Small intestine (tissue), 7 donors: ENCODE data around the gene SH3BP2. TPM values are rescaled to one million over a fixed set of nuclear protein-coding genes. Genes with fewer than 3 reads are reported as not detected.

Experiments
- DNase-seq, 2 donors: peaks; one replicate each; pipeline versions ENCODE4 v3.0.0 to v3.0.0-alpha.2; 2013
- FAIRE-seq: peaks from 2 replicates; lab custom pipeline; 2012; peaks lifted over from hg19 to GRCh38; lab: Jason Lieb, UNC
- H3K27ac ChIP-seq, 3 donors: one replicate each; pipeline ENCODE4 v1.5.1; 2013; ENCODE audit warnings: low read length in 2 of 3, mild to moderate bottlenecking in 2 of 3, control low read depth in 1 of 3, inconsistent platforms in 1 of 3, low read depth in 1 of 3, moderate library complexity in 1 of 3
- H3K27me3 ChIP-seq, 3 donors: one replicate each; pipeline ENCODE4 v1.6.1; 2013; ENCODE audit warnings: low read length in 3 of 3, inconsistent platforms in 1 of 3; ENCODE audit not compliant: control insufficient read depth in 3 of 3, insufficient read depth in 3 of 3
- H3K36me3 ChIP-seq, 3 donors: one replicate each; pipeline ENCODE4 v1.6.1; 2013; ENCODE audit warnings: low read length in 3 of 3, inconsistent platforms in 1 of 3, low read depth in 1 of 3, mild to moderate bottlenecking in 1 of 3, moderate library complexity in 1 of 3; ENCODE audit not compliant: control insufficient read depth in 3 of 3, insufficient read depth in 2 of 3
- H3K4me1 ChIP-seq, 3 donors: one replicate each; pipeline ENCODE4 v1.6.1; 2013; ENCODE audit warnings: low read length in 2 of 3, inconsistent platforms in 1 of 3, low read depth in 1 of 3, mild to moderate bottlenecking in 1 of 3, moderate library complexity in 1 of 3; ENCODE audit not compliant: control insufficient read depth in 3 of 3, insufficient read depth in 2 of 3
- H3K4me3 ChIP-seq, 3 donors: one replicate each; pipeline ENCODE4 v1.5.1; 2013; ENCODE audit warnings: low read length in 3 of 3, control low read depth in 1 of 3, inconsistent platforms in 1 of 3, low read depth in 1 of 3, mild to moderate bottlenecking in 1 of 3, moderate library complexity in 1 of 3
- H3K9me3 ChIP-seq, 2 donors: one replicate each; pipeline ENCODE4 v1.6.1; 2013; ENCODE audit warnings: low read depth in 1 of 2, low read length in 1 of 2; ENCODE audit not compliant: control insufficient read depth in 2 of 2, insufficient read depth in 1 of 2
- WGBS, 3 donors: extraction: QIAGEN DNeasy Blood & Tissue Kit; methylation state at CpG; one replicate each; pipeline ENCODE4 v1.1.7; 2013; 5-methylcytosine and 5-hydroxymethylcytosine counted together
- polyA plus RNA-seq, 4 donors: library from polyadenylated mRNA; stranded (reverse) in 3 of 4; unstranded in 1 of 4; fragments of 200-250 nt in 3 of 4; fragments of 120-200 nt in 1 of 4; gene quantifications; one replicate each; pipeline versions ENCODE4 v1.2.1 to v1.2.3, GENCODE V29; 2013
- donor health status: healthy with polysubstance abuse.
- donor health status: control.
- donor health status: control.
- donor health status: Bipolar disorder and iron deficiency.
- donor health status: healthy.

SH3BP2 gene
- polyA plus RNA-seq, 4 donors, result 8.9 to 38.0 (median 23.6) TPM

DNA sequence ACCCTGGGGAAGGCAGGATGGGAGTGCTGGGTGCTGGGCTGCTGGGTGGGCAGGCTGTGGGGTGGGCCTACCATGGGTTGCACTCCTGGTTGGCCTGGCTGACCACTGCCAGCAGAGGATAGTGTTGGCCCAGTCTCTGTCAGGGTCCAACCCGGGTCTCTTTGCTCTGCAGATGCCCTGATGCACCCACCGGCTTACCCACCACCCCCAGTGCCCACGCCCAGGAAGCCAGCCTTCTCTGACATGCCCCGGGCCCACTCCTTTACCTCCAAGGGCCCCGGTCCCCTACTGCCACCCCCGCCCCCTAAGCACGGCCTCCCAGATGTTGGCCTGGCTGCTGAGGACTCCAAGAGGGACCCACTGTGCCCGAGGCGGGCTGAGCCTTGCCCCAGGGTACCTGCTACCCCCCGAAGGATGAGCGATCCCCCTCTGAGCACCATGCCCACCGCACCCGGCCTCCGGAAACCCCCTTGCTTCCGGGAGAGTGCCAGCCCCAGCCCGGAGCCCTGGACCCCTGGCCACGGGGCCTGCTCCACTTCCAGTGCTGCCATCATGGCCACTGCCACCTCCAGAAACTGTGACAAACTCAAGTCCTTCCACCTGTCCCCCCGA lies 36.5 kb downstream of the SH3BP2 start:
- H3K36me3 ChIP-seq, result peaks cover 5 to 99% (median 16%) of the 10 kb centered on the region in 3 donors
- no peak for DNase-seq
- 92 to 97% (median 96%) methylated on average over 14 to 18 of the region's 18 CpGs for WGBS, 3 donors
- H3K4me3 ChIP-seq, result no peak overlapping the region
- H3K27ac ChIP-seq, result no peak overlapping the region
- H3K4me1 ChIP-seq, result no peaks in the 10 kb centered on the region
- no peaks in the 10 kb centered on the region for H3K9me3 ChIP-seq
- no peaks in the 10 kb centered on the region for H3K27me3 ChIP-seq
- no peak for FAIRE-seq

DNA sequence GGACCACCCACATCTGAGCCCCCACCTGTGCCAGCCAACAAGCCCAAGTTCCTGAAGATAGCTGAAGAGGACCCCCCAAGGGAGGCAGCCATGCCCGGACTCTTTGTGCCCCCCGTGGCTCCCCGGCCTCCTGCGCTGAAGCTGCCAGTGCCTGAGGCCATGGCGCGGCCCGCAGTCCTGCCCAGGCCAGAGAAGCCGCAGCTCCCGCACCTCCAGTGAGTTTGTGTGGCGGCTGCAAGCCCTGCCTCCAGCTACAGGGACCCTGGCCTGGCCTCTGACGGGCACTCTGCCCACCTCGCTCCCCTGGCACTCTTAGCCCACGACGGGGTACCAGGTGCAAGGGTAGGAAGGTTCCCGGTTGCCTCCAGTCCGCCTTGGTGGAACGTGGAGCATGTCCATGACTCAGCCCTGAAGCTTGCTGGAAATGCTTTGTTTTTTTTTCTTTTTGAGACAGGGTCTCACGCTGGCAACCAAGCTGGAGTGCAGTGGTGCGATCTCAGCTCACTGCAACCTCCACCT lies 37.1 kb downstream of the SH3BP2 start:
- WGBS, 3 donors, result 93 to 96% (median 95%) methylated on average over 19 of the region's 19 CpGs

DNA sequence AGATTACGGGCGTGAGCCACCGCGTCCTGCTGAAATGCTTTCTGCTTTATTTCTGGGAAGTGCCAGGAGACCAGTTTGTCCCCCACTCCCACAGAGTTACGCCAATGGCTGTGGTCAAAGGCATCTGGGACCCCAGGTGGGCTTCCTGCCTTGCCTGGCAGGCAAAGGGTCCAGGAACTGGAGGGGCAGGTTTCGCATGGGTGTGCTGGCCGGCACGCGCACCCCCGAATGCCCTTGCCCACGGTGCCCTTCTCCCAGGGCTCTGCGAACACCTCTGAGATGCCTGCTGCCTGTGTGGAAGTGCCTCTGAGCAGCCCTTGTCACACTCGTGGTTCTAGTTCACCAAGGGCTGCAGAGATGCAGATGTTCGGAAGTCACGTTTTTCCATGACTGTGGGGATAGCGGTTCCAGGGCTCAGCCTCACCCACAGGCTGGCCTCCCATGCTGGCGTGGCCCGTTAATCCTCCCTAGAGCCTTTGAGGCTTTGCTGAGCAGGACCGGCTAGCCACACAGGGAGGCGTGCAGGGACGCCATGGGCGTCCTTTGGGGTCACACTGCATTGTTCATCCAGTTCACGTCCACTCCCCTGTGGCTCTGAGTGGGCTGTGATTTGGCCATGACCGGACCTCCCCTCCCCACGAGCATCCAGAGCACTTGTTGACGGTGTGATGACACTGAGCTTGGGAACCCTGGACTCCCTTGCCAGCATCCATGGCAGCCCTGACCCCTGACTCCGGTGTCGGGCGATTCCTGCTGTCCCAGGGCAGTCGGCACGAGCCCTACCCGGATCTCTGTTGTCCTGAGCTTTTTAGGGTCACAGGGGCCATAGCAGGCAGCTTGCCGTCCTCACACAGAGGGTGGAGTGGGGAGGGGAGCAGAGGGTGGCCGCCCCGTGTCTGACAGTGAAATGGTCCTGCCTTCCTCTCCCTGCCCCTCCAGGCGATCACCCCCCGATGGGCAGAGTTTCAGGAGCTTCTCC lies 38.0 kb downstream of the SH3BP2 start:
- Histone ChIP-seq H3K4me3 (no peak overlapping the region), H3K27me3 (no peaks in the 10 kb centered on the region), H3K27ac (no peak overlapping the region), H3K4me1 (no peaks in the 10 kb centered on the region), H3K36me3 (peaks cover 2 to 99% (median 14%) of the 10 kb centered on the region in 3 donors), H3K9me3 (no peaks in the 10 kb centered on the region)
- WGBS, 3 donors, result 89 to 93% (median 93%) methylated on average over 35 to 37 of the region's 37 CpGs
- no peak for FAIRE-seq
- no peak for DNase-seq

More for the DNA sequence above, 37.1 kb downstream of the SH3BP2 start:
- Histone ChIP-seq H3K36me3 (peaks cover 3 to 99% (median 16%) of the 10 kb centered on the region in 3 donors), H3K4me1 (no peaks in the 10 kb centered on the region), H3K27ac (no peak overlapping the region), H3K27me3 (no peaks in the 10 kb centered on the region), H3K9me3 (no peaks in the 10 kb centered on the region), H3K4me3 (no peak overlapping the region)
- FAIRE-seq (no peak), DNase-seq (no peak)

DNA sequence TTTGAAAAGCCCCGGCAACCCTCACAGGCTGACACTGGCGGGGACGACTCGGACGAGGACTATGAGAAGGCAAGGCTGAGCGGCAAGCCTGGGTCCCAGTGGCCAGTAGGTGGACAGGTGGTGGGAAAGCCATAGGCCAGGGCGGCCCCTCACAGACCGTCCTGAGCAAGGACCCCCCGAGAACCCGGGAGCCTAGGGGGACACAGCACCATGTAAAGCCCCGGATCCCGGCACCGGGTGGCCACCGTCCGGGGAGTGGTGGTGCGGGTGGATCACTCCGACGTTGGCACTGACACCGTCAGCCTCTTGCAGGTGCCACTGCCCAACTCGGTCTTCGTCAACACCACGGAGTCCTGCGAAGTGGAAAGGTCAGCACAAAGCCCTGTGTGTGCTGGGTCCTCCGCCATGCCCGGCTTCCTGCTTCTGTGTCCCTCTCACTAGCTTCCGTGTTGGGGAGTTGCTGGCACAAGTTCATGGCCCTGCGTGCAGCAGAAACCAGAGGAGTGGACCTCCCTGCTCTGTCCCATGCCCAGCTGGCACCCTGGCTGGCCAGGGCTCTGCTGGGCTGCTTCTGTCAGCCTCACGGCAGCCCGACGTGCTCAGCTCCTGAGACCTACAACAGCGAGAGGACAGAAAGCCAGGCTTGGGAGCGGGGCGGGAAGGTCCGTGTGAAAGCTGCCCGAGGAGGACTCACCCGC lies 38.9 kb downstream of the SH3BP2 start:
- Histone ChIP-seq H3K9me3 (no peaks in the 10 kb centered on the region), H3K36me3 (peaks cover 2 to 100% (median 14%) of the 10 kb centered on the region in 3 donors), H3K27me3 (no peaks in the 10 kb centered on the region), H3K27ac (no peak overlapping the region), H3K4me3 (no peak overlapping the region), H3K4me1 (no peaks in the 10 kb centered on the region)
- 93 to 96% (median 95%) methylated on average over 33 to 36 of the region's 36 CpGs for WGBS, 3 donors
- FAIRE-seq (no peak), DNase-seq (no peak)

DNA sequence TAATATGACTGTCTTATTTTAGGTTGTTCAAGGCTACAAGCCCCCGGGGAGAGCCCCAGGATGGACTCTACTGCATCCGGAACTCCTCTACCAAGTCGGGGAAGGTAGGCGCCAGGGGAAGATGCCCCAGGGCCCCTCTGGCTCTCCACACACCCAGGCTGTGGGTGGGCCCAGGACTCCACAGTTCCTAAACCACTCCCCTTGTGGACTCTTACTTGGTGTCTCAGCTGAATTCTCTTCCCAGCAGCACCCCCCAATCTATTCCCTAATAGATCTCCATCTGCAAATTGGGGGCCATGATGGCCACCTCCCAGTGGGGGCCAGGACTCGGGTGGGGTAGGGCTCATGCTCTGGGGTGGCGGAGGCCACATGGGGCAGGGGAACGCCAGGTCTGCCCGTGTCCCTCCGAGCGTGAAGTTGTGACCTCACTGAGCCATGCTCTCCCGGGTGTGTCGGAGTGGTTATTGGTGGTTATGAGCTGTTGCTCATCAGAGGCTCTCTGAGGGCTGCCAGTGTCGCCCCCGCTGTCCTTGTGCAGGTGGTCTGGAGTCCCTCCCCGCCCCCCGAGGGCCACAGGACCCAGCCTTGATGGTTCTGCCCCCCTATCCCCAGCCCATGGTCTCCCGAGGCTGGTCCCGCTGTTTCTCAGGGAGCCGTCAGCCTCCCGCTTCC lies 39.6 kb downstream of the SH3BP2 start:
- 89 to 94% (median 92%) methylated on average over 20 of the region's 20 CpGs for WGBS, 3 donors
- H3K27me3 ChIP-seq, result no peaks in the 10 kb centered on the region

DNA sequence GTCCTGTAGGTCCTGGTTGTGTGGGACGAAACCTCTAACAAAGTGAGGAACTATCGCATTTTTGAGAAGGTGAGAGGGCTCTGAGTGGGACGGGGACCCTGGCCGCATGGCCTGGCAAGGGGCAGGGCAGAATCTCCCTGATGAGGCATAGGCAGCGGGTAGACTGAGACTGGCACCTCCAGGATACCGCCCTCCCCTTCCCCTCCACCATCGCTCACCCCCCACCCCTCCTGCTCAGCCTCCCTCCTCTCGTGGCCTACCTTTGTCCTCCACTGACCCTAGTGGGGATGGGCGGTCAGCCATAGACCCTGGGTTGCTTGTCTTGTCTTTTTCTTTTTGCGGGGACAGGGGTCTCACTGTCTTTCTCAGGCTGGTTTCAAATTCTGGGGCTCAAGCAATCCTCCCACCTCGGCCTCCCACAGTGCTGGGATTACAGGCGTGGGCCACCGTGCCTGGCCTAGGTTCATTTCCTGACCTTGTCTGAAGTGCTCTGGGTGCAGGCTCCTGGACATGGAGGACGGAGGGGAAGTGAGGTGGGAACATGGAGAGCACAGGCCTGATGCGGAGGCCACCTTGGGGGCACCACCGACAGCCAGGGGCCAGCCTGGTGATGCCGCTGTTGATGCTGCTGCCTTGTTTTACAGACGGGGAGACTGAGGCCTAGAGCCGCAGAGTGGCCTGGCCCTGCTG lies 40.2 kb downstream of the SH3BP2 start:
- DNase-seq (no peak), FAIRE-seq (no peak)
- Histone ChIP-seq H3K27me3 (no peaks in the 10 kb centered on the region), H3K4me3 (no peak overlapping the region), H3K27ac (no peak overlapping the region), H3K4me1 (peaks cover 0 to 3% (median 0%) of the 10 kb centered on the region in 3 donors), H3K36me3 (peaks cover 2 to 87% (median 13%) of the 10 kb centered on the region in 3 donors), H3K9me3 (no peaks in the 10 kb centered on the region)
- 93 to 96% (median 93%) methylated on average over 17 to 19 of the region's 19 CpGs for WGBS, 3 donors

More for the DNA sequence above, 39.6 kb downstream of the SH3BP2 start:
- H3K27ac ChIP-seq, result no peak overlapping the region
- H3K36me3 ChIP-seq, result peaks cover 2 to 93% (median 14%) of the 10 kb centered on the region in 3 donors
- DNase-seq (no peak), FAIRE-seq (no peak)
- H3K9me3 ChIP-seq, result no peaks in the 10 kb centered on the region
- peaks cover 0 to under 1% (median 0%) of the 10 kb centered on the region in 3 donors for H3K4me1 ChIP-seq
- H3K4me3 ChIP-seq, result no peak overlapping the region

DNA sequence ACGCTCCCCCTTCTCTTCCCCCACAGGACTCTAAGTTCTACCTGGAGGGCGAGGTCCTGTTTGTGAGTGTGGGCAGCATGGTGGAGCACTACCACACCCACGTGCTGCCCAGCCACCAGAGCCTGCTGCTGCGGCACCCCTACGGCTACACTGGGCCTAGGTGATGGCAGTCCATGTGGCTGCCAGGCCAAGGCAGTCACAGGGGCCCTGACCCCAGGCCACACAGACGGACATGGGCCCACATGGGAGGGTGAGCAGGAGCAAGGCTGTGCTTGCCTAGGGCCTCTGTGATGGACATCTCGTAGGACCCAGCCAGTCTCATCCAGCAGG lies 40.8 kb downstream of the SH3BP2 start:
- Histone ChIP-seq H3K36me3 (peaks cover 2 to 82% (median 12%) of the 10 kb centered on the region in 3 donors), H3K9me3 (no peaks in the 10 kb centered on the region), H3K4me3 (no peak overlapping the region), H3K4me1 (peaks cover 0 to 3% (median 0%) of the 10 kb centered on the region in 3 donors), H3K27me3 (no peaks in the 10 kb centered on the region), H3K27ac (no peak overlapping the region)
- DNase-seq (no peak), FAIRE-seq (no peak)
- WGBS, 3 donors, result 91 to 93% (median 92%) methylated on average over 7 of the region's 7 CpGs
